ENCODE data around the gene EFNA1. TPM values are rescaled to one million over a fixed set of nuclear protein-coding genes. Genes with fewer than 3 reads are reported as not detected.

Gene EFNA1
- total and polyA plus RNA-seq, 2 of the 8 experiments (the other 6 are each of a cell fraction or from before 2014, with no cell fraction given), result 4.9 to 14.6 TPM

GRCh38 chr1:155078469-155079209 lies 49.0 kb upstream of the EFNA1 start, which contains the start of gene EFNA3 (continued):
- TF ChIP-seq EGR1 (IDR thresholded peaks at IDR 0.05; ENCODE audit: borderline replicate concordance, low read depth, low read length) (peak; percentile 85), TAF1 (IDR thresholded peaks at IDR 0.05; ENCODE audit: low read depth, low read length) (0 out of 2 replicates have a peak, but pooled peaks have one; percentile 41), MAFK (IDR thresholded peaks at IDR 0.05; ENCODE audit: low read depth, low read length) (no peak), CBX8 (IDR thresholded peaks at IDR 0.05; ENCODE audit: borderline replicate concordance, low read depth, low read length) (no peak), POLR2AphosphoS5 (IDR thresholded peaks at IDR 0.05; ENCODE audit: low read depth, low read length) (no peak), YY1 (IDR thresholded peaks at IDR 0.05; ENCODE audit: low read depth, low read length) (0 out of 2 replicates have a peak, but pooled peaks have one; percentile 5), PHF8 (conservative IDR thresholded peaks at IDR 0.05; ENCODE audit: low read depth, low read length) (0 out of 2 replicates have a peak, but pooled peaks have one; percentile 32), CEBPB (IDR thresholded peaks at IDR 0.05; ENCODE audit: low read depth, low read length) (no peak)

All from H1 (cell line).